GM10266 (cell line): ENCODE measurements around the gene SAMD13.

Experiments used
- DNase-seq: peaks from one replicate; pipeline ENCODE4 v3.0.0; 2012; ENCODE audit errors: extremely low spot score
- TF ChIP-seq, protein P1 (sequence below): IDR thresholded peaks from 2 replicates; pipeline ENCODE4 v1.5.1; 2012; ENCODE audit warnings: mild to moderate bottlenecking, low read depth; ENCODE audit not compliant: control insufficient read depth, insufficient read depth; ENCODE audit errors: missing control alignments

The SAMD13 gene

DNA sequence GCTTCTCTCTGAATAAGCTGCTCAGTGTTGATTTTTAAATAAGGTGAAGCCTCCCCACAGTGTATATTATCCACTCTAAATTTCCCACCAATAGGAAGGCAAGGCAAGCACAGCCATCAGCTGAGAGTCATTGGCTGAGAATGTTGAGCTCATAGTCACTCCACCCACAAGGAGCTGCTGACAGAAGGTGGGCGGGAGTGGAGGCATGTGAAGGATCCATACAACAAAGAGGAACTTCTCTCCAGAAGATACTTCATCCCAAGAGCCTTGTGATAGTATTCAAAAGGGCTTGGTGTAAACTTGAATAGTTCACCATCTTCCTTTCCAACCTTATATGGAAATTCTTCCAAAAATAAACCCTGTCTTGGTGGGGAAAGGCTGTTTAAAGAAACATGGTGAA, 42.8 kb downstream of the SAMD13 start:
- TF ChIP-seq, protein P1, sequence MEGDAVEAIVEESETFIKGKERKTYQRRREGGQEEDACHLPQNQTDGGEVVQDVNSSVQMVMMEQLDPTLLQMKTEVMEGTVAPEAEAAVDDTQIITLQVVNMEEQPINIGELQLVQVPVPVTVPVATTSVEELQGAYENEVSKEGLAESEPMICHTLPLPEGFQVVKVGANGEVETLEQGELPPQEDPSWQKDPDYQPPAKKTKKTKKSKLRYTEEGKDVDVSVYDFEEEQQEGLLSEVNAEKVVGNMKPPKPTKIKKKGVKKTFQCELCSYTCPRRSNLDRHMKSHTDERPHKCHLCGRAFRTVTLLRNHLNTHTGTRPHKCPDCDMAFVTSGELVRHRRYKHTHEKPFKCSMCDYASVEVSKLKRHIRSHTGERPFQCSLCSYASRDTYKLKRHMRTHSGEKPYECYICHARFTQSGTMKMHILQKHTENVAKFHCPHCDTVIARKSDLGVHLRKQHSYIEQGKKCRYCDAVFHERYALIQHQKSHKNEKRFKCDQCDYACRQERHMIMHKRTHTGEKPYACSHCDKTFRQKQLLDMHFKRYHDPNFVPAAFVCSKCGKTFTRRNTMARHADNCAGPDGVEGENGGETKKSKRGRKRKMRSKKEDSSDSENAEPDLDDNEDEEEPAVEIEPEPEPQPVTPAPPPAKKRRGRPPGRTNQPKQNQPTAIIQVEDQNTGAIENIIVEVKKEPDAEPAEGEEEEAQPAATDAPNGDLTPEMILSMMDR: no peak
- no peak for DNase-seq

GRCh38 chr1:84345220-84345619, 43.7 kb downstream of the SAMD13 start:
- DNase-seq: no peak
- TF ChIP-seq, protein P1: no peak

DNA sequence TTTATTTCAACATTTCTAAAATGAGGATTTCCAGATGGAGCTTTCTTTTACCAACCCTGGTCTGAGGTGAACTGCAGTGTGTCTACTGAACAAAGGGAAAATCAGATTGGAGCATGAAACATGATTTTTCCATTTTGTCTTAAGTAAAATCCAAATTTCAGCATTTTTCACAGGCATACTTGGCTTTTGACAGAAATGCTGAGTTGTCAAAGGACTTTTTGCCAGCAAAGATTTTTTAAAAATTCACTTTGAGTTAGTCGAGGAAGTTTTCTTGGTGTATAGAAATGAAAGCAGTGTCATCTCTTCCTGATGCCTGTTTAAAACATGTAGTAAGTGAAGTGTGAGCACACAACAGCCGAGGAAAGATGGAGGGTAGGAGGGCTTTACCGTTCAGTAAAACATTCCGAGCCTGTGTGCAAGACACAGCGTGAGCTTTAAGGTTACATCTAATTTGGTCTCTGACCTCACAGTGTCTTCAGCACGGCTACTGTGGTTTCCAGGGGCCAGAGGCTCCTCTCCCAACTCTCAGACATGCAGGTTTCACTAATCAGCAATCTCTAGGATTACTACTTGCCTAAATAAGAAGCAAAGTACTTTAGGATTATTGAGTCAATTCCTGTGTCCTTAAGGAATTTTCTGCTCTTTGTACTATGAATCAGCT, 45.9 kb downstream of the SAMD13 start:
- TF ChIP-seq, protein P1: no peak
- no peak for DNase-seq

DNA sequence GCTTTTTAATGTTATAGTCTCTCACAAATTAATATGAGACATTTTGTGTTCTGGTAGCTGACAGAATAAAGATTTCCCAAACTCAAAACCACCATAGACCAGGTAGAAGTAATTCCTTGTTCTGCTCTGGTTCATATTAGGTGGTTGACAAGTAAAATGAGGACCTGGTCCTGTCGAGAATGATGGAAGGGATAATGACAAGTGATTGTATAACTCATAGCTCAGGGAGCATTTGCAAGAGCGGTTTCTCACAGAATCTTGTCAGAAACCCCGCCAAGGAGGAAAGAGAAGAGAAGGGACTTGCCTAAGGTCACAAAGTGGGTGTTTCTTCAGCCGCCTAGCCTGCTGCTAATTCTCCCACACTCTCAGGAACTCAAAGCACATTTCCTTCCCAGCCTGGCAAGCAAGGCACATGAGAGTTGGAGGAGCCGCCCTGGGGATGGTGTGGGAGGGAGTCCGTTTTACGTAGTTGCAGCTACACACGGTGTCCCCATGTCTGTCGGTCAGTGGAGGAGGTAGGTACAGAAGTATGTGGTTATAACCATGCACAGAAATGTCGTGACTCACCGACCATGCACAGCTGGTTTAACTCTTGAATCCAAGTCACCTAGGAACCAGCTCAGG, 46.5 kb downstream of the SAMD13 start:
- TF ChIP-seq, protein P1: no peak
- no peak for DNase-seq

DNA sequence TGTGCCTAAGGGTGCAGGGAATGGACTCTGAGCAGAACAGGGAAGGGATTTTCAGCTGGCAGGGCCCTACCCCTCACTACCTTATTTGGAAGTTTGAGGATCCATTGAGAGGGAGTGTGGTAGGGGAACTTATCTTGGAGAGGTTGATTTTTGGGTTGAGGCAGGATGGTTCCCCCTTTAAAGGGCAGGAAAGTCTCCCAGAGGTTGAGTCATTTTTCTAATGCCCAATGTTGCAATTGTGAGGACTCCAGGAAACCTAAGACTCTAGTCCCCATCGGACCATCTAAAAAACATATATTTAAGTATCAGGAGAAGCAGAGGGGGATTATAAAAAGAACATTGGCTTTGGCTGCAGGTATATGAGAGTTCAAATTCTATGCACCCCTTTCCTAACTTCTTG, 47.3 kb downstream of the SAMD13 start:
- DNase-seq: no peak
- TF ChIP-seq, protein P1: no peak

DNA sequence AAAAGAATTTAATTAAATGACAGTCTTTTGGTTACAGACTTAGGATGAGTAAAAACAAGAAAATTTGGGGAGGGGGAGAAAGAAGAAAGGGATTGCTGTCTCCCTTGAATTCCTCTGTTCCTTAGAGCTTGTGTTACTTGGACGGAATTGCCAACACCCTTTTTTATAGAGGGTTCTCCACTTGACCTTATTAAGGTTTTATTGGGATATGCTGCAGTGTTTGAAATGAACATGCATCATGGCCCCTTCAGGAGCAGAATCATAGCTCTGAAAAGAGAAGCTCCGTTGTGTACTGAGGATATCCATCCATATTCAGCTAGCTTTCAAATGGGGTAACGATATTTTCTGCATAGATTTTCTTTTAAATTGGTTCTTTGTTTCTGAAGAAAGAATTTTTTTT, 48.6 kb downstream of the SAMD13 start:
- TF ChIP-seq, protein P1: no peak
- DNase-seq: no peak

- DNase-seq: no peak
Measured at GRCh38 chr1:84350550-84350949, 49.0 kb downstream of the SAMD13 start.

More at GRCh38 chr1:84350550-84350949, 49.0 kb downstream of the SAMD13 start:
- TF ChIP-seq, protein P1: no peak
